NCI-H1417 treated with DMSO at 0.1 percent for 48 hours (cell line): ENCODE results near the gene GPR89B.
"Not testable (repeated sequence)": the region's sequence is repeated elsewhere in the genome, so short reads cannot be mapped to it uniquely, and the experiment has no call there.

Experiments
- DNase-seq: peaks from one replicate; lab custom pipeline; 2025; lab: John Stamatoyannopoulos, UW

Gene GPR89B

GRCh38 chr1:147940456-147940855, 12.2 kb downstream of the GPR89B start:
- not testable (repeated sequence) for DNase-seq

- DNase-seq = not testable (repeated sequence)
Measured at GRCh38 chr1:147942563-147942962, 14.3 kb downstream of the GPR89B start.

- DNase-seq = not testable (repeated sequence)
Measured at GRCh38 chr1:147949517-147949916, 21.3 kb downstream of the GPR89B start.

- DNase-seq = not testable (repeated sequence)
Measured at GRCh38 chr1:147958906-147959305, 30.7 kb downstream of the GPR89B start.

- not testable (repeated sequence) for DNase-seq
Measured at GRCh38 chr1:147959680-147960079, 31.5 kb downstream of the GPR89B start.

- not testable (repeated sequence) for DNase-seq
Measured at GRCh38 chr1:147964575-147964974, 36.4 kb downstream of the GPR89B start.

GRCh38 chr1:147966657-147967056, 38.4 kb downstream of the GPR89B start:
- not testable (repeated sequence) for DNase-seq

- DNase-seq = not testable (repeated sequence)
Measured at GRCh38 chr1:147978896-147979651, 50.9 kb downstream of the GPR89B start.

- not testable (repeated sequence) for DNase-seq
Measured at GRCh38 chr1:147985374-147985773, 57.2 kb downstream of the GPR89B start.

GRCh38 chr1:147987893-147988292, 59.7 kb downstream of the GPR89B start:
- DNase-seq = not testable (repeated sequence)

GRCh38 chr1:147992916-147993315, 64.7 kb downstream of the GPR89B start:
- not testable (repeated sequence) for DNase-seq

GRCh38 chr1:147993400-147993799, 65.2 kb downstream of the GPR89B start:
- DNase-seq = not testable (repeated sequence)

- not testable (repeated sequence) for DNase-seq
Measured at GRCh38 chr1:147993825-147994615, 65.8 kb downstream of the GPR89B start.

- DNase-seq = not testable (repeated sequence)
Measured at GRCh38 chr1:147996088-147996487, 67.9 kb downstream of the GPR89B start.

- DNase-seq = not testable (repeated sequence)
Measured at GRCh38 chr1:148007724-148008123, 79.5 kb downstream of the GPR89B start.

- DNase-seq = no peak
Measured at GRCh38 chr1:148010527-148010926, 82.3 kb downstream of the GPR89B start.

GRCh38 chr1:148013177-148014144, 85.2 kb downstream of the GPR89B start:
- not testable (repeated sequence) for DNase-seq

- not testable (repeated sequence) for DNase-seq
Measured at GRCh38 chr1:148014289-148015200, 86.3 kb downstream of the GPR89B start.

- not testable (repeated sequence) for DNase-seq
Measured at GRCh38 chr1:148024918-148025317, 96.7 kb downstream of the GPR89B start.

- not testable (repeated sequence) for DNase-seq
Measured at GRCh38 chr1:148027004-148027403, 98.8 kb downstream of the GPR89B start.

GRCh38 chr1:148032247-148032646, 104.0 kb downstream of the GPR89B start:
- not testable (repeated sequence) for DNase-seq
